HS-27A (cell line): ENCODE results near the gene PRSS3.
"Not testable (repeated sequence)": the region's sequence is repeated elsewhere in the genome, so short reads cannot be mapped to it uniquely, and the experiment has no call there.

Source experiments
- DNase-seq: peaks from one replicate; pipeline ENCODE4 v3.0.0-alpha.2; 2012; ENCODE audit warnings: low read depth, missing footprints

The PRSS3 gene

DNA sequence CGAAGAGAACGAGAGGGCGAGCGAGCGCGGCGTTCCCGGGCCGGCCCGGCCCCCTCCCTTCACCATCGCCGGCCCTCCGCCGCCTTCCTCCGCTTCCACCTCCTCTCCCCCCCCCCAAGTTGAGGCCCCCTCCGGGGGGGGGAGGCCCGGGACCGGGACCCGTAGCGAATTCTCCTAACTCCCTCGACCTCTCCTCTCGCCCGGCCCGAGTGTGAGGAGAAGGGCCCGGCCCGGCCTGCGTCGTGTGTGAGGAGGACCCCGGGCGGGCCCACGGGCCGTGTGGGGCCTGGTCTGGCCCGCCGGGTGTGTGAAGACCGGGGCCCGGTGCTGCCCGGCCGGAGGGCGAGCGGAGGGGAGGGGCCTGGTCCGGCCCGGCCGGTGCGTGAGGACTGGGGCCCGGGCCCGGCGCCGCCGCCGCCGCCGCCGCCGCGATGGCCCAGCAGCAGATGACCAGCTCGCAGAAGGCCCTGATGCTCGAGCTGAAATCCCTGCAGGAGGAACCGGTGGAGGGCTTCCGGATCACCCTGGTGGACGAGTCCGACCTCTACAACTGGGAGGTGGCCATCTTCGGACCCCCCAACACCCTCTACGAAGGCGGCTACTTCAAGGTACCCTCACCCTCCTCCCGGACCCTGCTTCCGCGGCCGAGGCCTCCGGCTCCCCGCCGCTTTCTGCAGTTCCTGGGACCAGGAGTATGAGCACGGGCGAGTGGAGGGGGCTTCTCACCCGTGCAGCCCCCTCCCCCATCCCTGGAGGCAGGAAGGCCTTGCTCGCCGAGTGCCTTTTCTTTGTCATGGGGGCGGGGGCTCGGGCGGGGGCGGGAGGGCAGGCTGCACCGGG lies 22.2 kb downstream of the PRSS3 start:
- DNase-seq, result peak; percentile 65

DNA sequence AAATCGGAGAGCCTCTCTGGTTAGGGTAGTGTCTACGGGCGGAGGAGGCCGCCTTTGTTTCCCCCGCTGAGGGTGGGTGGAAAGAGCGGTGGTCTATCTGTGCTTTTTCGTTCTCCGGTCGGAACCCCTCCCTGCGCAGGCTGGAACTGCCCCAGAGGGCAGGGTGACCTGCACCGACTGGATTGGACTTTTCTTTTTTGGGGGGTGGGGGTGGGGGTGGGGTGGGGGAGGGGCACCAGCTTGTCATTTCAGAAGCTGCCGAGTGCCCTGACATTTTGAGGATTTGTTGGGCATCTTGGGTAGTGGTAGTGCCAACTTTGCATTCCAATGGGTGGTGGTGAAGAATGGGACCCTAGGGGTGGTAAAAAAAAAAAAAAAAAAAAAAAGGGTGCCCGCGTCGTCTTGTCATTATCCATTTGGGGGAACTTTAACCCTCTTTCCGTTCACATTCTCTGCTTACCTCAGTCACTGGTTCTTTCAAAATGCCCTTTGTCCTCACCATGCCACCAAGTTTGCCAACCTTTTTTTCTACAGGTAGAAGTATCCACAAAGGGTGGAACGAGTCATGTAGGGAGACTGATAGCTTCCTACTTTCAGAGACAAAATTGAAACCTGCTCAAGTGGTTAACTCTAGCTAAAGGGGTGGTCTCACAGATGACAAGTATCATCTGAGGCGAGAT lies 22.9 kb downstream of the PRSS3 start:
- DNase-seq, result no peak

DNA sequence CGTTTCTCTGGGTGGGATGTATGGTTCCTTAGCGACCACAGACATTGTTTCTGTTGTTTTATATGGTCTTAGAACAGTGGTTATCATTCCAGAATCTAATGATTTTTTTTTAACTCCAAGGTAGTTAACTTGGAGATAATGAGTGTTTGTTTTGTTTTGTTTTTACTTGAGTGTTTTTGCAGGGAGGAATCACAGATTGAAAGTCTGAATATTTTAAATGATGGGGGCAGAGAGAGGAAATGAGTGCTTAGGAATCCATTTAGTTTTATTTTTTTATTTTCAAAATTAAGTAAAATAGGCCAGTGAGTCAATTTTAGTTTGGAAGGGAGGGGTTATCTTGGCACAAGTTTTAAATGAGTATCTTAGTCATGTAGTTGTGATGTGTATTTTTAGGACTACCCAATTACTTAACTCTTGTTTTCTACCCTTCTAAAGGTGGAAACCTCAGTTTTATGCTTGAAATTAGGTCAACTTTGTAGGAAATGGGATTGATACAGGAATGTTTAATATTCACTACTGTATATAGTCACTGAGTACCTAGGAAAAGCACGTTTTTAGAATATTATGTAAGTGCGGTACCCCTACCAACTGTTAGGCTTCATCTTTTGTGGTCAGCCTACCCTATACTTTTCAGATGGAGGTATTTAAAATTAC lies 23.6 kb downstream of the PRSS3 start:
- DNase-seq, result no peak

DNA sequence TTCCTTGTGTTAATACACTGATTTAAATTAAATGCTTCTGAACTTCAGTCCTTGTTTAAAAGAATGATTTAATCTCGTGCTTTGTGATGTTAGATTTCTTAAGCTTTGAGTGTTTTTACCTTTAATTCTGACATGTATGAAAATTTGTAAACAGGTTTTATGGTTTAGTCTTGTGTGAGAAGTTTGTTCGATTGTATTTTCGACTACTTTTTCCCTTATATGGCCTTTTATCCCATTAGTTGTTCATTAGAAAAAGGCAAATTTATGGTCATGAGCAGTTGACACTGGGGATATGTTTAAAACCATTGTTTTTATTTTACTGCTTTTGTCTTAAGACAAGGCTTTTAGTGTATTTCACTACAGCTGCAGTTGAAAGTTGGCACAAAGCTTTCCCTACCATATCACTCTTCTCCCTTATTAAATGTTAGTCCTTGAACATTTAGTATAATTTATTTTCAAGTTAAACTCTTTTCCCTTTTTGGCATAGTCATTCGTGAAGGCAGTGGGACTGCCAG lies 24.9 kb downstream of the PRSS3 start:
- no peak for DNase-seq

DNA sequence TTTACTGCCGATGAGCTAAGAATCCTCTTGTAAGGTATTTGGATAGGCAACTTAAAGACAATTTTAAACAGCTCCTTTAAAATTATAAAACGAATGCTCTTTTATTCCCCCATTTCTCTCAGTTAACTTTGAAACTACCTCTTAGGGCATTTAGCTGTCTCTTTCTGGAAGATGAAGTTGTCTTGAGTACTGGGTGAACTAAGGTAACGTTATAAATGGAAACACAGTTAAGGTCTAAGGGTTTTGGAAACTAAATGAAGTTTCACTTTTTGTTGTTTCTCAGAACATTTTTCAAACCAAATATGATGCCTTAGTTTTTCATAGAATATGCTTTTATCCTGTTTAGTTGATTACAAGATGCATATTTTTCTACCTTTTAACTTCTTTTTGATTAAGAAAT lies 28.4 kb downstream of the PRSS3 start:
- DNase-seq, result no peak

GRCh38 chr9:33827285-33827684 lies 31.9 kb downstream of the PRSS3 start:
- not testable (repeated sequence) for DNase-seq

- DNase-seq, result not testable (repeated sequence)
Measured at GRCh38 chr9:33829641-33830230, 34.4 kb downstream of the PRSS3 start.

DNA sequence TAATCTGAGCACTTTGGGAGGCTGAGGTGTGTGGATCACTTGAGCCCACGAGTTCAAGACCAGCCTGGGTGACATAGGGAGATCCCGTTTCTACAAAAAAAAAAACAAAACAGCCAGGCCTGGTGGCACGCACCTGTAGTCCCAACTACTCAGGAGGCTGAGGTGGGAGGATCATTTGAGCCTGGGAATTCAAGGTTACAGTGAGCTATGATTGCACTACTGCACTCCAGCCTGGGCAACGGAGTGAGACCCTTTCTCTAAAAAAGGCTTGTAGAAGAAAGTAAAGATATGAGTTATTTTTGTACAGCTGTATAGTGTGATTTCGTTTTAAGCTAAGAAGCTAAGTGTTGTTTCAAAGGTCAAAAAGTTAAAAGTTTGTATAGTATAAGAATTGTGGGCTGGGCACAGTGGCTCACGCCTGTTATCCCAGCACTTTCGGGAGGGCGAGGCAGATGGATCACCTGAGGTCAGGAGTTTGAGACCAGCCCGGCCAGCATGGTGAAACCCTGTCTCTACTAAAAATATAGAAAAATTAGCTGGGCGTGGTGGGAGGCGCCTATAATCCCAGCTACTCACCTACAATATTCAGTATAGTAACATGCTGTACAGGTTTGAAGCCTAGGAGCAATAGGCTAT lies 40.4 kb downstream of the PRSS3 start:
- no peak for DNase-seq

DNA sequence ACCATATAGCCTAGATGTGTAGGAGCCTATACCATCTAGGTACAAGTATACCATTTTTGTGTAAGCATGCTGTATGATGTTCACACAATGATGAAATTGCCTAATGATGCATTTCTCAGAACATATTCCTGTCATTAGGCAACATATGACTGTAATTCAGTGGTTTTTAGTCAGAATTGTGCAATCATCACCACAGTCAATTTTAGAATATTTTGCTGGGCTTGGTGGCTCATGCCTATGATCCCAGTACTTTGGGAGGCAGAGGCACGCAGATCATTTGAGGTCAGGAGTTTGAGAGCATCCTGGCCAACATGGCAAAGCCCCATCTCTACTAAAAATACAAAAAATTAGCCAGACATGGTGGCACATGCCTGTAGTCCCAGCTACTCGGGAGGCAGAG lies 40.9 kb downstream of the PRSS3 start:
- peak; percentile 61 for DNase-seq

DNA sequence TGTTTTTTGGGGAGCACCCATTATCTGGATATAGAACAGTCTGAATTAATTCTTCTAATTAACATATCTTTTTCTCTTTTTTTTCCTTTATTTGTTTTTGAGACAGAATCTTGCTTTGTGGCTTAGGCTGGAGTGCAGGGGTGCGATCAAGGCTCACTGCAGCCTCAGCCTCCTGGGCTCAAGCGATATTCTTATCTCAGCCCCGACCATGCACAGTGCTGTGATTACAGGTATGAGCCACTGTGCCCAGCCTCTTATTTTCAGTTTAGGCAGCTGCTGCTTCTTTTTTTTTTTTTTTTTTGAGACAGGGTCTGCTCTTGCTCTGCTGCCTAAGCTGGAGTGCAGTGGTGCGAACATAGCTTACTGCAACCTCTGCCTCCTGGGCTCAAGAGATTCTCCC lies 41.8 kb downstream of the PRSS3 start:
- no peak for DNase-seq

DNA sequence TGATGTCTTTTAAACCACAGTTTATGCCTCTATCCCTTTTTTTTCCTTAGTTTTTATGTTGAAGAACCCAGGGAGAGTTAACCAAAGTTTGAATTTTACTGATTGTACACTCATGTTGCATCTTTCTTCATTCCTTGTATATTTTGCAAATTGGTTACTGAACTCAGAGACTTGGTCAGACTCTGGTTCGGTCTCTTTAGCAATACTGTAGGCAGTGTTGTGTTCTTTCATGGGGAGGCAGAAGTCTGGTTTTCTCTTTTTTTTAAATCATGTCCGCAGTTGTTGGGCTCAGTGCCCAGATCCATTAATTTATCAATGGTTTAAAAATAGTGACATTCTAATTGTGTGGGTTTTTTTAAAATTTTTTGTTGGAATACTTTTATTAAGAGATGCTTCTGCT lies 45.0 kb downstream of the PRSS3 start:
- DNase-seq, result no peak

- DNase-seq, result no peak
Measured at GRCh38 chr9:33843312-33843961, 48.1 kb downstream of the PRSS3 start.

DNA sequence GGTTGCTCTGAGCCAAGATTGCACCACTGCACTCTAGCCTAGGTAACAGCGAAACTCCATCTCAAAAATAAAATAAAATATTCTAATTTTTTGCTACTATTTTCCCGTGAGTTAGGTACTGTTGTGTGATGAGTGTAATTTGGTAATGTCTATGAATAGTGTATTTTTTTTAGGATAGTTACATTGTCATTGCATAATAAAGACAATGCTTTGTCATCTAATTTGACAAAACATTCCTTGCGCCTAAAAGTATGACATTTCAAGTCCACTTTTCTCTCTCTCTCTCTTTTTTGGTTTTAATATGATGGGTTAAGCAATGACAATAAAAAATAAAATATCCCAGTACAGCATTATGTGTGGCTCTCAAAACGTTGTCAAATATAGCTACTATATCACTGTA lies 50.9 kb downstream of the PRSS3 start:
- no peak for DNase-seq

GRCh38 chr9:33847894-33848205 lies 52.5 kb downstream of the PRSS3 start:
- DNase-seq, result not testable (repeated sequence)
